Spleen (tissue), 11 donors: ENCODE results near the gene MCM9. TPM values are rescaled to one million over a fixed set of nuclear protein-coding genes. Genes with fewer than 3 reads are reported as not detected.

Source experiments
- DNase-seq: peaks from one replicate; pipeline ENCODE4 v3.0.0-alpha.2; 2020
- H3K27ac ChIP-seq, 8 donors: fragments of 200-600 bp; sonication (generic) in 7 of 8; 1 replicate in 4 of 8; 2 replicates in 4 of 8; pipeline versions ENCODE4 v1.5.0 to v1.8.0; 2016 to 2021; ENCODE audit warnings: inconsistent platforms in 4 of 8, mild to moderate bottlenecking in 4 of 8, moderate library complexity in 1 of 8
- H3K27me3 ChIP-seq, 7 donors: fragments of 200-600 bp; sonication (generic) in 6 of 7; replicated peaks in 1 of 7; 1 replicate in 4 of 7; 2 replicates in 3 of 7; pipeline versions ENCODE4 v1.5.0 to v1.8.0; 2016 to 2021; ENCODE audit warnings: inconsistent platforms in 3 of 7, mild to moderate bottlenecking in 1 of 7
- H3K36me3 ChIP-seq, 6 donors: fragments of 200-600 bp; sonication (generic) in 5 of 6; 1 replicate in 4 of 6; 2 replicates in 2 of 6; pipeline versions ENCODE4 v1.5.0 to v1.8.0; 2016 to 2021; ENCODE audit warnings: inconsistent platforms in 2 of 6
- H3K4me1 ChIP-seq, 6 donors: fragments of 200-600 bp; sonication (generic) in 5 of 6; 1 replicate in 3 of 6; 2 replicates in 3 of 6; pipeline versions ENCODE4 v1.5.0 to v1.8.0; 2016 to 2021; ENCODE audit warnings: inconsistent platforms in 3 of 6
- H3K4me3 ChIP-seq, 8 donors: fragments of 200-600 bp; sonication (generic) in 7 of 8; 1 replicate in 4 of 8; 2 replicates in 4 of 8; pipeline versions ENCODE4 v1.5.0 to v1.8.0; 2016 to 2021; ENCODE audit warnings: inconsistent platforms in 4 of 8, mild to moderate bottlenecking in 4 of 8, moderate library complexity in 2 of 8
- H3K9me3 ChIP-seq, 8 donors: fragments of 200-600 bp; sonication (generic) in 7 of 8; 1 replicate in 4 of 8; 2 replicates in 4 of 8; pipeline versions ENCODE4 v1.5.0 to v1.8.0; 2016 to 2021; ENCODE audit warnings: inconsistent platforms in 4 of 8
- CTCF ChIP-seq, 11 experiments: fragments of 200-600 bp in 7 of 11; fragments of 450-650 bp in 4 of 11; sonication (generic) in 4 of 11; IDR thresholded peaks in 8 of 11; conservative IDR thresholded peaks in 3 of 11; 1 replicate in 7 of 11; 2 replicates in 4 of 11; pipeline versions ENCODE4 v1.4.0 to v1.8.0; 2016 to 2021; ENCODE audit warnings: antibody characterized with exemption in 11 of 11, inconsistent platforms in 4 of 11, mild to moderate bottlenecking in 1 of 11
- POLR2A ChIP-seq, 3 donors: fragments of 450-650 bp; IDR thresholded peaks; one replicate each; pipeline ENCODE4 v1.5.1; 2017; ENCODE audit warnings: antibody characterized with exemption in 3 of 3, mild to moderate bottlenecking in 1 of 3
- POLR2AphosphoS5 ChIP-seq, 3 donors: sonication (generic); formaldehyde crosslinking; IDR thresholded peaks; one replicate each; pipeline ENCODE4 v1.5.1; 2017; ENCODE audit warnings: antibody characterized with exemption in 3 of 3
- WGBS, 5 donors: extraction: QIAGEN DNeasy Blood & Tissue Kit in 3 of 5; methylation state at CpG; one replicate each; pipeline versions ENCODE4 v1.1.5 to v1.1.7; 2013 to 2018; 5-methylcytosine and 5-hydroxymethylcytosine counted together
- intact Hi-C: fragments of 100-400 bp; cut with DNase I; formaldehyde crosslinking; loops from one replicate; pipeline ENCODE4 v1.15.0; 2023; ENCODE audit warnings: low total_unique reads
- polyA plus RNA-seq, 3 donors: library from polyadenylated mRNA; stranded (reverse); fragments of 200-250 nt; gene quantifications; one replicate each; pipeline ENCODE4 v1.2.1, GENCODE V29; 2013
- total RNA-seq, 7 donors: library from RNA; depleted of rRNA in 3 of 7; stranded (reverse); fragments of >200 nt in 3 of 7; fragmentation: NEBNext Ultra II Directional in 4 of 7; extraction: Animal tissue kit (Norgen Biotek cat#: 25700) in 4 of 7; gene quantifications; one replicate each; pipeline versions ENCODE4 v1.1.0 to v1.2.1, GENCODE V29; 2016 to 2021
- donor health status: healthy with polysubstance abuse.
- donor health status: DM: no; HTN: no; CAD: no; lungs with moderate emphysema.
- donor health status: DM: no; HTN: no; CAD: no.
- donor health status: Bipolar disorder and iron deficiency.
- donor health status: healthy.
- donor health status: DM: no; HTN: no; CAD: no.
- donor health status: DM: yes; HTN: yes; CAD: no.

The MCM9 gene
- total and polyA plus RNA-seq, 10 donors: 3.7 to 33.6 (median 21.5) TPM

DNA sequence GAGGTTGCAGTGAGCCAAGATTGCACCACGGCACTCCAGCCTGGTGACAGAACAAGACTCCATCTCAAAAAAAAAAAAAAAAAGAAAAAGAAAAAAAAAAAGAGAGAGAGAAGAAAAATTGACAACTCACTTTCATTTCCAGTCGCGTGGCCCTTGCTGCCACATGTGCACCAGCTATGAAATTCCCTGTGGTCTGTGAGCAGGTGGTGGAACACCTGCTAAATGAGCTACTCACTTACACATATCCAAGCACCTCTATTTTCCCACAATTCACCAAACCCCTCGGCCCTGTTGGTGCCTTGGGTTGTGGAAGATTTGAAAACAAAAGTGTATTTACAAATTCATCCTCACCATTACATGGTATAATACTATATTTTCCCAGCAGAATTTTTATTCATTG is 146.3 kb downstream of the MCM9 start:
- Histone ChIP-seq H3K4me3 (no peak overlapping the region), H3K27ac (peak overlapping the region in 1 of 8 donors; percentile 53), H3K27me3 (no peaks in the 10 kb centered on the region), H3K4me1 (peaks cover 6 to 23% (median 15%) of the 10 kb centered on the region in 6 donors), H3K36me3 (no peaks in the 10 kb centered on the region), H3K9me3 (no peaks in the 10 kb centered on the region)
- intact Hi-C loops: loop anchor here (10.0 kb wide), 1 partner anchor 214 kb away; no protein-coding TSS in a partner anchor
- WGBS, 5 donors: 62 to 83% (median 81%) methylated on average over 4 of the region's 4 CpGs
- no peak for DNase-seq
- TF ChIP-seq POLR2A (IDR thresholded peaks at IDR 0.05) (no peak), POLR2AphosphoS5 (IDR thresholded peaks at IDR 0.05) (no peak), CTCF (IDR thresholded peaks at IDR 0.05 in 8 of 11, conservative IDR thresholded peaks at IDR 0.05 in 3 of 11) (no peak)

DNA sequence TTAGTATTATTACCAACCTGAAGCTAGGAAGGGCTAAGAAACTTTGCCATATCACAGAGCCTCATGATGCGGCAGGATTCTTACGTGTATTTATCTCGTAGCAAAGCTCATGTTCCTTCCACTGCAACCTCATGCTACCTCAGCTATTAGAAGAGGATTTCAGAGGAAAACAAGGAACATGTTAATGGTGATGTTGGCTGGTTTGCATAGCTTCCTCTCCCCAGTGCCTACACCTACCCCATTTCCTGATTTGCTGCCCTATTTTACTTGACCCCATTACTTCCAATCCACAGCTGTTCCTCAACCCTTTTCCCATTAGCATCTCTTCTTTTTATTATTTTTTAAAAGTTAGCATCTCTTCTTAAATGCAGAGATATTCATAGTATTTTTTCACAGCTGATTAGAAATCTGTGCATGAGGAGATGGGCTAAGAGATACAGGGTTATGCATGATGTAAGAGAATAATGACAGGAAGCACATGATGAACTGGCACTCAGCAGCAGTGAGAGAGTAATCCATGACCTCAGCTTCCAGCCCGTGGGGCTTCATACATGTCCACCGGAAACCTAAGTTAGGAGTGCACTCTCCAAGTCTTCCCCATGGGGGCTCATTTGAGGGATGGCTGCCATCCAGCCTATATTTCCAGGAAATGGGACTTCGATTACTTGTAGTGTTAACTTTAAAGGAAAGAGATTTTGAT is 147.1 kb downstream of the MCM9 start:
- DNase-seq: no peak
- no peaks in the 10 kb centered on the region for H3K9me3 ChIP-seq
- H3K4me1 ChIP-seq: peaks cover 6 to 23% (median 15%) of the 10 kb centered on the region in 6 donors
- TF ChIP-seq POLR2AphosphoS5 (IDR thresholded peaks at IDR 0.05): peak in 1 of 3 donors; percentile 30
- no peak for TF ChIP-seq POLR2A (IDR thresholded peaks at IDR 0.05)
- no peak for TF ChIP-seq CTCF (IDR thresholded peaks at IDR 0.05 in 8 of 11, conservative IDR thresholded peaks at IDR 0.05 in 3 of 11)
- peak overlapping the region in 5 of 8 donors; percentile 15 to 53 (median 44) for H3K27ac ChIP-seq
- no peaks in the 10 kb centered on the region for H3K36me3 ChIP-seq
- 53 to 64% (median 59%) methylated on average over 6 of the region's 6 CpGs for WGBS, 5 donors
- intact Hi-C loops: loop anchor here (10.0 kb wide), 1 partner anchor 213 kb away; no protein-coding TSS in a partner anchor
- H3K27me3 ChIP-seq: no peaks in the 10 kb centered on the region
- no peak overlapping the region for H3K4me3 ChIP-seq

GRCh38 chr6:118786596-118787453 is 148.1 kb downstream of the MCM9 start:
- 90 to 96% (median 92%) methylated on average over 8 of the region's 8 CpGs for WGBS, 5 donors
- intact Hi-C loops: loop anchor here (10.0 kb wide), 1 partner anchor 212 kb away; no protein-coding TSS in a partner anchor
- no peaks in the 10 kb centered on the region for H3K9me3 ChIP-seq
- no peak for DNase-seq
- TF ChIP-seq POLR2AphosphoS5 (IDR thresholded peaks at IDR 0.05) (no peak), POLR2A (IDR thresholded peaks at IDR 0.05) (no peak), CTCF (IDR thresholded peaks at IDR 0.05 in 8 of 11, conservative IDR thresholded peaks at IDR 0.05 in 3 of 11) (no peak)
- H3K27ac ChIP-seq: peak overlapping the region in 1 of 8 donors; percentile 44
- H3K4me3 ChIP-seq: no peak overlapping the region
- H3K27me3 ChIP-seq: no peaks in the 10 kb centered on the region
- peaks cover 6 to 23% (median 15%) of the 10 kb centered on the region in 6 donors for H3K4me1 ChIP-seq
- no peaks in the 10 kb centered on the region for H3K36me3 ChIP-seq
